B cell (primary cell): ENCODE measurements around the gene EYS.

Experiments used
- EZH2 ChIP-seq: IDR thresholded peaks from 2 replicates; pipeline ENCODE4 v1.6.1; 2012; ENCODE audit warnings: borderline replicate concordance, low read depth, mild to moderate bottlenecking, moderate library complexity, low read length; ENCODE audit not compliant: insufficient read depth, poor library complexity, severe bottlenecking
- TF ChIP-seq, protein P1 (sequence below): fragments of 200-600 bp; IDR thresholded peaks from one replicate; pipeline ENCODE4 v1.8.0; 2022; ENCODE audit warnings: antibody characterized with exemption, mild to moderate bottlenecking

DNA sequence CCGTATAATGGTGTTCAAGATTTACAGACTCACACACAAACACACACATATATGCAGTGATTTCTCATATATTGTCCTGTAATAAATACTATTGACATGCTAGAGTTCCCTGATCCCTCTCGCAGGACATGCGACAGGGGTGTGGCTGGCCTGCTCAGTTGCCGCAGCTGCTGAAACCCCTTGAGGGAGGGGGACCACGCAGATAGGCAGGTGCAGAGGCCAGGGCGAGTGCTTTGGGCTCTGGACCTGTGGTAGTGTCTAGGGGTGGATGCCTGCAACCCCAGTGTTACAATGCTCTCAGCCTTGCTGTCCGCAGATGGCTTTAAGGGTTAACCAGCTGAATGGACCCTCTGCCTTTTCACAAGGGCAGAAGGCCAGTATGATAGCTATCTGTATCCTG, 706.2 kb downstream of the EYS start:
- TF ChIP-seq, protein P1, sequence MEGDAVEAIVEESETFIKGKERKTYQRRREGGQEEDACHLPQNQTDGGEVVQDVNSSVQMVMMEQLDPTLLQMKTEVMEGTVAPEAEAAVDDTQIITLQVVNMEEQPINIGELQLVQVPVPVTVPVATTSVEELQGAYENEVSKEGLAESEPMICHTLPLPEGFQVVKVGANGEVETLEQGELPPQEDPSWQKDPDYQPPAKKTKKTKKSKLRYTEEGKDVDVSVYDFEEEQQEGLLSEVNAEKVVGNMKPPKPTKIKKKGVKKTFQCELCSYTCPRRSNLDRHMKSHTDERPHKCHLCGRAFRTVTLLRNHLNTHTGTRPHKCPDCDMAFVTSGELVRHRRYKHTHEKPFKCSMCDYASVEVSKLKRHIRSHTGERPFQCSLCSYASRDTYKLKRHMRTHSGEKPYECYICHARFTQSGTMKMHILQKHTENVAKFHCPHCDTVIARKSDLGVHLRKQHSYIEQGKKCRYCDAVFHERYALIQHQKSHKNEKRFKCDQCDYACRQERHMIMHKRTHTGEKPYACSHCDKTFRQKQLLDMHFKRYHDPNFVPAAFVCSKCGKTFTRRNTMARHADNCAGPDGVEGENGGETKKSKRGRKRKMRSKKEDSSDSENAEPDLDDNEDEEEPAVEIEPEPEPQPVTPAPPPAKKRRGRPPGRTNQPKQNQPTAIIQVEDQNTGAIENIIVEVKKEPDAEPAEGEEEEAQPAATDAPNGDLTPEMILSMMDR = no peak
- no peak for TF ChIP-seq EZH2
